ENCODE results near the gene ADH7. TPM values are rescaled to one million over a fixed set of nuclear protein-coding genes. Genes with fewer than 3 reads are reported as not detected.
A peak's percentile ranks its signal among the peaks of the same experiment; 100 is the strongest.

ADH7 gene
- total and polyA plus RNA-seq, 2 donors: not detected

DNA sequence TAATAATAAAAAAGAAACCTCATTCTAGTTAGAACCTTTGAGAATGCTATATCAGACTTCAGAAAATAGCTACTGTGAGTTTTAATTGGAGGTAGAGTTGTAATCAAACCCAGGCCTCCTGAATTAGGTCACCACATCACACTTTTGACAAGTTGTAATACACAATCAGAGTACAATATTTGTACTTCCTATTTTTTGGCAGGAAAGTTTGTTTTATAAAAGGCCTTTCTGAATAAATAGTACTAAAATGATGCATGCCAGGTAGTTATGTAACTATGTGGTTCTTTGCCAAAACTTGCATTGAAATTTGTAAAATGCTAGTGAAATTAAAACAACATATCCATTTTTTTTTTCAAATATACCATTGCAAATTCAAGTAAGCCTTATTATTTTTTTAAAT lies 26.8 kb downstream of the ADH7 start:
- no peak overlapping the region for H3K4me3 ChIP-seq (ENCODE audit: low read depth, low read length)
- DNase-seq (ENCODE audit: extremely low spot score): no peak
- no peaks in the 10 kb centered on the region for H3K36me3 ChIP-seq (ENCODE audit: insufficient read depth)
- H3K4me1 ChIP-seq (ENCODE audit: insufficient read depth): no peaks in the 10 kb centered on the region
- no peak overlapping the region for H3K27ac ChIP-seq (ENCODE audit: low read depth)

GRCh38 chr4:99405433-99406115 lies 29.6 kb downstream of the ADH7 start:
- no peaks in the 10 kb centered on the region for H3K4me1 ChIP-seq (ENCODE audit: insufficient read depth)
- WGBS: 36% methylated on average over 6 of the region's 6 CpGs
- DNase-seq (ENCODE audit: extremely low spot score): peak; percentile 64
- no peaks in the 10 kb centered on the region for H3K36me3 ChIP-seq (ENCODE audit: insufficient read depth)
- H3K4me3 ChIP-seq (ENCODE audit: low read depth, low read length): no peak overlapping the region
- no peak overlapping the region for H3K27ac ChIP-seq (ENCODE audit: low read depth)

- no peak overlapping the region for H3K4me3 ChIP-seq (ENCODE audit: low read depth, low read length)
- WGBS: 64% methylated on average over 4 of the region's 4 CpGs
- DNase-seq (ENCODE audit: extremely low spot score): no peak
- no peak overlapping the region for H3K27ac ChIP-seq (ENCODE audit: low read depth)
- no peaks in the 10 kb centered on the region for H3K36me3 ChIP-seq (ENCODE audit: insufficient read depth)
- H3K4me1 ChIP-seq (ENCODE audit: insufficient read depth): no peaks in the 10 kb centered on the region
Observed at GRCh38 chr4:99404595-99405287, 30.4 kb downstream of the ADH7 start.

DNA sequence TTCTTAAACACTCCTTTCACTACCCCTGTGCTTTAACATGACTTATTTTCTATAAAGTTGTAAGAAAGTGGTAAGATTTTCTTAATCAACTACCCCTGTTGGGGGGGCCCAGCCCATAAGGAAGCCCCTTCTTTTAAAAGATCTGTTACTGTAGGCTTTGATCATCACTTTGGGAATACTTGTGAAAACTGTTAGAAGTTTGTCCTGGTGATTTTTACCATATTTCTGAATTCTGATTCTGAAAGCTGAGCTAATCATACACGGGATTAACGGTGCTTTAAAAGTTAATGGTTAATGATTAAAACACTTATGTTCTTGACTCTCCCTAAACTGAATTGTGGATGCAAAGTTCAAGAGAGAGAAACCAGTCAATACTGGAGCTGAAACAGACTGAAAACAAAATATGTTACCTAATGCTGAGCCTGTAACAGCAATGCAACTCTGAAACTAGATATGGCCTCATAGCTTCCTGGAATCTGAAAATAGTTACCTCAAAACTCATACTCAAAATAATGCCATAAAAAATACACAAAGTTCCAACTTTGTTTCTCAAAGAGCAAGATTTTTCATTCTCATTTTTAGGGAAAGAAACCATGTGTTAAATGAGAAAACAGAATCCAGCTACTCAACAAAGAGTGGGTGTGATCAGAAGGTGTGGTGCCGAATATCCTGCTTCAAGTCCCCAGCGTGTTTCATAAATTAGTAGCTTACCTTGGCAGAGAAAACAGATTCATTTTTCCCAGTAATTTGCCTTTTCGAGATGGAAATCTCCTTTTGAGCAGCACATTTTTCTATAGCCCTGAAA lies 31.6 kb downstream of the ADH7 start:
- no peak for DNase-seq (ENCODE audit: extremely low spot score)
- Histone ChIP-seq H3K27ac (ENCODE audit: low read depth) (no peak overlapping the region), H3K36me3 (ENCODE audit: insufficient read depth) (no peaks in the 10 kb centered on the region), H3K4me3 (ENCODE audit: low read depth, low read length) (no peak overlapping the region), H3K4me1 (ENCODE audit: insufficient read depth) (no peaks in the 10 kb centered on the region)
- 74% methylated on average over 5 of the region's 5 CpGs for WGBS

DNA sequence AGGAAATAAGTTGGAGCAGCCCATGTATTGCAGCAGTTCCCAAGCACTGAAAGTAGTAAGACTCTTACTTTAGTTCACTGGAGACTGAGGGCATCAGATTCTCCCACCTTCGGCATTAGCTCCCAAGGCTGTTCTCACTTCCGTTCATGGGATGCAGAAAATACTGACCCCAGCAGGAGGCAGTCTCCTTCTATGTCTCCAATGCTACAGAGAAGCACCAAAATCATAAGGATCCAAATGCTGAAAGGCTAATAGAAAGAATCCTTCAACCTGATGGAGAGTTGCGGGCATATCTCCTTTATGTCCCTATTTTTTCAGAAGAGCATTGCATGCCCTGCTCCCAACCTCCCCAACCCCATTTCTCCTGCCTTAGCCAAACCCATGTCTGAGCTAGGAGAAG lies 32.4 kb downstream of the ADH7 start:
- H3K36me3 ChIP-seq (ENCODE audit: insufficient read depth): no peaks in the 10 kb centered on the region
- DNase-seq (ENCODE audit: extremely low spot score): no peak
- H3K4me3 ChIP-seq (ENCODE audit: low read depth, low read length): no peak overlapping the region
- H3K4me1 ChIP-seq (ENCODE audit: insufficient read depth): no peaks in the 10 kb centered on the region
- no peak overlapping the region for H3K27ac ChIP-seq (ENCODE audit: low read depth)
- 94% methylated on average over 3 of the region's 3 CpGs for WGBS

DNA sequence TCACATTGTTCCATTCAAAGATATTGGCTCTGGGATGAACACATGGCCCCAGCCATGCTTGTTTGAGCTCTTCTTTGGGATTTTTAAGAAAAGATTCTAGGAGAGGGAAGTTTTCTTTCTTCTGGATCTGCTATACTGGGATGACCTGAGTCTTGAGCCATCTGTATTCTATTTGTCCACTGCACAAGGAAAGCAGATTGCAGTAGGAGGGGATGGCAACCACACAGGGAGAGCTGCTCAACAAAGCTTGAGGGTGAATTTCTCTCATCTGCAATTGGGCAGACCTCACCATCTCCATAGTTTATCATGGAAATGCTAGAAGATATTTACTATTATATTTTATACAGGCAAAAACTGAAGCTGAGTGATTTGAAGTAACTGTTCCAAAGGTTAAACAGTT lies 34.3 kb downstream of the ADH7 start:
- H3K4me1 ChIP-seq (ENCODE audit: insufficient read depth): no peaks in the 10 kb centered on the region
- H3K27ac ChIP-seq (ENCODE audit: low read depth): no peak overlapping the region
- no peak for DNase-seq (ENCODE audit: extremely low spot score)
- no peaks in the 10 kb centered on the region for H3K36me3 ChIP-seq (ENCODE audit: insufficient read depth)
- H3K4me3 ChIP-seq (ENCODE audit: low read depth, low read length): no peak overlapping the region

- no peaks in the 10 kb centered on the region for H3K4me1 ChIP-seq (ENCODE audit: insufficient read depth)
- WGBS: 31% methylated on average over 1 of the region's 1 CpG
- H3K36me3 ChIP-seq (ENCODE audit: insufficient read depth): no peaks in the 10 kb centered on the region
- no peak overlapping the region for H3K27ac ChIP-seq (ENCODE audit: low read depth)
- no peak for DNase-seq (ENCODE audit: extremely low spot score)
- no peak overlapping the region for H3K4me3 ChIP-seq (ENCODE audit: low read depth, low read length)
Observed at GRCh38 chr4:99399017-99399416, 36.1 kb downstream of the ADH7 start.

DNA sequence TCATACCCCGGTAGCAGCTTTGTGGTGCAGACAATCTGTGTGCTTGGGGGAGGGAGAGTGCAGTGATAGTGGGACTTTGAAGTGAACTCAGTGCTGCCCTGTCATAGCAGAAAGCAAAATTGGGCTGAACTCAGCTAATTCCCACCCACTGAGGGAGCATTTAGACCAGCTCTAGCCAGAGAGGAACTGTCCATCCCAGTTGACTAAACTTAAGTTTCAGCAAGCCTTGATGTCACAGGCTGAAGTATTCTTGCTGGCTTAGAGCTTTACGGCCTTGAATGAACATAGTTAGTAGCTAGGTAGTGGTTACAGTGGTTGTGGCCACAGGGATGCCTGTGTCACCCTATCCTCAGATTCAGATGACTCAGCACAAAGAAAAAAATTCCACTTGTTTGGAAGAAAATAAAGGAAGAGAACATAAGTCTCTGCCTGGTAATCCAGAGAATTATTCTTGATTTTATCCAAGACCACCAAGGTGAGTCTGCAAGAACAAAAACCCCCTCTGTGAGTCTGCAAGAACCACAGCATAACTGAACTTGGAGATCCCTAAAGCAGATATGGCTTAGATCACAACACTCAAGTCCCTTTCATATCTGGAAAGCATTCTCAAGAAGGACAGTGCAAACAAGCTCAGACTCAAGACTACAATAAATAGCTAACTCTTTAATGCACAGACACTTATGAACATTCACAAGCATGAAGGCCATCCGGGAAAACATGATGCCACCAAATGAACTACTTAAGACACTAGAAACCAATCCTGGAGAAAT lies 39.4 kb downstream of the ADH7 start:
- Histone ChIP-seq H3K27ac (ENCODE audit: low read depth) (no peak overlapping the region), H3K4me1 (ENCODE audit: insufficient read depth) (no peaks in the 10 kb centered on the region), H3K4me3 (ENCODE audit: low read depth, low read length) (no peak overlapping the region), H3K36me3 (ENCODE audit: insufficient read depth) (no peaks in the 10 kb centered on the region)
- WGBS: 91% methylated on average over 3 of the region's 3 CpGs
- DNase-seq (ENCODE audit: extremely low spot score): no peak

DNA sequence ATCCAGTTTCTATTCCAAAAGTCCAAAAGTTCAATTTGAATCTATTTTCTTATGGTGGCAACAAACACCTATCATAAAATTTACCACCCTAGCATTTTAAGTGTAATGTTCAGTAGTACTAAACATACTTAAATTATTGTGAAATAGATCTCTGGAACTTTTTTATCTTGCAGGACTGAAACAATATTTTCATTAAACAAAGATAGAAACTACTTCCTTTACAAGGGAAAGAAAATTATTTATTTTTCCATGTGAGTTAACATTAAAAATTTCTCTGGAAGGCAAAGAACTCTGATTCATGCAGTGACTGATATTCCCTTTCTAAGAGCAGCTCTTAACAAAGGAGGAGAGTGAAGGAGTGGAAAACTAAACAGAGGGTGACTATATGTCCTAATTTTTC lies 40.2 kb downstream of the ADH7 start:
- no peak for DNase-seq (ENCODE audit: extremely low spot score)
- no peaks in the 10 kb centered on the region for H3K36me3 ChIP-seq (ENCODE audit: insufficient read depth)
- H3K4me1 ChIP-seq (ENCODE audit: insufficient read depth): no peaks in the 10 kb centered on the region
- no peak overlapping the region for H3K27ac ChIP-seq (ENCODE audit: low read depth)
- H3K4me3 ChIP-seq (ENCODE audit: low read depth, low read length): no peak overlapping the region

DNA sequence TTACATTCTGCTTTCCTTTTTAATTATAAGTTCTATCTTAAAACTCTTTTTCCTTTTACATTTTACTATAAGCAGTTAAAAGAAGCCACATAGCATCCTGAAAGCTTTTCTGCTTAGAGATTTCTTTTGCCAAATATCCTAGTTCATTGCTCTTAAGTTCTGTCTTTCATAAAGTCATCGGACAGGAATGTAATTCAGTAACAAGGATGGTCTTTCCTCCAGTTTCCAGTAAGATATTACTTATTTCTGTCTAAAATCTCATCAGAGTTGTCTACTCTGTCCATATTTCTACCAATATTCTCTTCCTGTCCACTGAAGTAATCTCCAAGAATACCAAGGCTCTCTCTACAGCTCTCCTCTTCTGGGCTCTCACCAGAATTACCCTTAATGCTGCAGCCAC lies 45.1 kb downstream of the ADH7 start:
- Histone ChIP-seq H3K27ac (ENCODE audit: low read depth) (no peak overlapping the region), H3K4me1 (ENCODE audit: insufficient read depth) (no peaks in the 10 kb centered on the region), H3K4me3 (ENCODE audit: low read depth, low read length) (no peak overlapping the region), H3K36me3 (ENCODE audit: insufficient read depth) (no peaks in the 10 kb centered on the region)
- WGBS: 76% methylated on average over 1 of the region's 1 CpG
- DNase-seq (ENCODE audit: extremely low spot score): no peak

GRCh38 chr4:99389606-99390005 lies 45.5 kb downstream of the ADH7 start:
- Histone ChIP-seq H3K36me3 (ENCODE audit: insufficient read depth) (no peaks in the 10 kb centered on the region), H3K27ac (ENCODE audit: low read depth) (no peak overlapping the region), H3K4me1 (ENCODE audit: insufficient read depth) (no peaks in the 10 kb centered on the region), H3K4me3 (ENCODE audit: low read depth, low read length) (no peak overlapping the region)
- DNase-seq (ENCODE audit: extremely low spot score): no peak

DNA sequence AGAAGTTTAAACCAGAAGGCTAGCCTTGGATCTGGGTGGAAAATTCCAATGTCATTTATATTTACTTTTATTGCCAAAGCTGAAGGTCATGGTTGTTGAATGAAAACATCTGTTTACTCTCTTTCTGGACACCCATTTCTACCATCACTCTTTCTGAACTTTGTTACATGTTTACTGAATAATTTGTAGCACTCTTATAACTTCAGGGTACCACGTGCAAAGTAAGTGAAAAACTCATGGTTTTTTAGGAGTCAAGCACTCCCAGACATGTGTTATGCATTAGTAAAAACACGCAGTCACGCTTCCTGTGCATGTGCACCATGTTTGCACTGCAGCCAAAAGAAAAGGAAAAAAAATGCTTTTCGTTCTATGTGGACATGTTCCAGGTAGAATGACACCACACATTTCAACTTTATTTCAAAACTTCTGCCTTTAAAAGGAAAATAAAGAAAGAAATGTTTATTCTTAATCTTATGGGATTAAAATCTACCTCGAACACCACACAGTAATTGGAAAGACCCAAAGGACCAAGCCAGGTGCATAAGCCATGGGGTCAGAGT lies 51.2 kb downstream of the ADH7 start:
- Histone ChIP-seq H3K36me3 (ENCODE audit: insufficient read depth) (no peaks in the 10 kb centered on the region), H3K27ac (ENCODE audit: low read depth) (no peak overlapping the region), H3K4me3 (ENCODE audit: low read depth, low read length) (no peak overlapping the region), H3K4me1 (ENCODE audit: insufficient read depth) (peaks cover 2% of the 10 kb centered on the region)
- 17% methylated on average over 5 of the region's 5 CpGs for WGBS
- DNase-seq (ENCODE audit: extremely low spot score): peak; percentile 54

- no peak overlapping the region for H3K4me3 ChIP-seq (ENCODE audit: low read depth, low read length)
- H3K27ac ChIP-seq (ENCODE audit: low read depth): peak overlapping the region; percentile 93
- WGBS: 42% methylated on average over 3 of the region's 3 CpGs
- H3K4me1 ChIP-seq (ENCODE audit: insufficient read depth): peaks cover 2% of the 10 kb centered on the region
- DNase-seq (ENCODE audit: extremely low spot score): no peak
- no peaks in the 10 kb centered on the region for H3K36me3 ChIP-seq (ENCODE audit: insufficient read depth)
Observed at GRCh38 chr4:99383399-99383798, 51.7 kb downstream of the ADH7 start.
